SW 1271 (cell line): ENCODE measurements around the gene WNK2.
"Not testable (repeated sequence)": the region's sequence is repeated elsewhere in the genome, so short reads cannot be mapped to it uniquely, and the experiment has no call there.

ENCODE experiments used
- DNase-seq, 2 experiments: peaks; one replicate each; lab custom pipeline; 2025; lab: John Stamatoyannopoulos, UW

Gene WNK2

GRCh38 chr9:93307468-93308157 lies 123.7 kb downstream of the WNK2 start:
- DNase-seq: no peak

- no peak for DNase-seq
Measured at GRCh38 chr9:93308158-93308602, 124.2 kb downstream of the WNK2 start.

GRCh38 chr9:93308676-93309075 lies 124.7 kb downstream of the WNK2 start:
- DNase-seq: no peak

- DNase-seq: no peak
Measured at GRCh38 chr9:93309889-93310425, 126.0 kb downstream of the WNK2 start.

- DNase-seq: no peak
Measured at GRCh38 chr9:93315118-93315517, 131.2 kb downstream of the WNK2 start.

- no peak for DNase-seq
Measured at GRCh38 chr9:93315960-93316359, 132.0 kb downstream of the WNK2 start.

GRCh38 chr9:93316726-93317494 lies 133.0 kb downstream of the WNK2 start:
- DNase-seq: no peak

- no peak for DNase-seq
Measured at GRCh38 chr9:93317495-93318094, 133.7 kb downstream of the WNK2 start.

- DNase-seq: no peak
Measured at GRCh38 chr9:93318480-93318879, 134.5 kb downstream of the WNK2 start.

- DNase-seq: no peak
Measured at GRCh38 chr9:93319301-93319991, 135.5 kb downstream of the WNK2 start.

GRCh38 chr9:93319992-93320500 lies 136.1 kb downstream of the WNK2 start:
- DNase-seq: no peak

- no peak for DNase-seq
Measured at GRCh38 chr9:93320591-93321219, 136.8 kb downstream of the WNK2 start.

GRCh38 chr9:93321220-93321610 lies 137.3 kb downstream of the WNK2 start:
- no peak for DNase-seq

GRCh38 chr9:93323446-93323954 lies 139.6 kb downstream of the WNK2 start:
- not testable (repeated sequence) for DNase-seq

- no peak for DNase-seq
Measured at GRCh38 chr9:93324191-93324834, 140.4 kb downstream of the WNK2 start.

- no peak for DNase-seq
Measured at GRCh38 chr9:93325307-93326035, 141.5 kb downstream of the WNK2 start.

GRCh38 chr9:93326056-93326455 lies 142.1 kb downstream of the WNK2 start:
- DNase-seq: no peak

GRCh38 chr9:93326654-93327053 lies 142.7 kb downstream of the WNK2 start:
- no peak for DNase-seq

GRCh38 chr9:93329629-93330280 lies 145.8 kb downstream of the WNK2 start:
- no peak for DNase-seq

GRCh38 chr9:93332317-93332716 lies 148.4 kb downstream of the WNK2 start:
- DNase-seq: no peak
